Right cardiac atrium (tissue), 5 donors: ENCODE measurements around the gene FUT3. TPM values are rescaled to one million over a fixed set of nuclear protein-coding genes. Genes with fewer than 3 reads are reported as not detected.

ENCODE experiments used
- ATAC-seq, 2 donors: fragments of 200-7000 bp; cut with Tn5 transposase; one replicate each; pipeline versions ENCODE4 v1.8.0 to v1.9.1; 2020; ENCODE audit warnings: moderate library complexity in 2 of 2, mild to moderate bottlenecking in 1 of 2
- DNase-seq, 3 donors: peaks; one replicate each; pipeline ENCODE4 v3.0.0-alpha.2; 2020
- H3K27ac ChIP-seq: one replicate; pipeline ENCODE4 v1.5.1; 2013; ENCODE audit warnings: mild to moderate bottlenecking, low read length, control low read depth, moderate library complexity
- H3K27me3 ChIP-seq: one replicate; pipeline ENCODE4 v1.6.1; 2013; ENCODE audit not compliant: control insufficient read depth, insufficient read depth
- H3K4me1 ChIP-seq: one replicate; pipeline ENCODE4 v1.6.1; 2013; ENCODE audit warnings: low read length; ENCODE audit not compliant: control insufficient read depth, insufficient read depth
- H3K4me3 ChIP-seq: one replicate; pipeline ENCODE4 v1.5.1; 2013; ENCODE audit warnings: low read length, control low read depth
- H3K9me3 ChIP-seq: one replicate; pipeline ENCODE4 v1.6.1; 2013; ENCODE audit warnings: low read length; ENCODE audit not compliant: control insufficient read depth
- WGBS: extraction: QIAGEN DNeasy Blood & Tissue Kit; methylation state at CpG from one replicate; pipeline ENCODE4 v1.1.7; 2013; 5-methylcytosine and 5-hydroxymethylcytosine counted together
- intact Hi-C, 4 donors: fragments of 100-400 bp; cut with DNase I; formaldehyde crosslinking; loops; one replicate each; pipeline versions ENCODE4 v1.11.0 to v1.14.0; 2022 to 2023
- polyA plus RNA-seq: library from polyadenylated mRNA; stranded (reverse); fragments of 200-250 nt; gene quantifications from one replicate; pipeline ENCODE4 v1.2.3, GENCODE V29; 2013
- total RNA-seq, 4 donors: library from RNA; stranded (reverse); fragmentation: NEBNext Ultra II Directional; extraction: Animal tissue kit (Norgen Biotek cat#: 25700); gene quantifications; one replicate each; pipeline ENCODE4 v1.2.1, GENCODE V29; 2021
- donor health status: healthy with polysubstance abuse.
- donor health status: DM: no; HTN: yes; CAD: no.
- donor health status: DM: no; HTN: no; CAD: no.
- donor health status: DM: no; HTN: yes; CAD: no; lungs with severe emphysema.
- donor health status: DM: yes; HTN: yes; CAD: no.

FUT3 gene
- total and polyA plus RNA-seq, 5 donors: not detected

DNA sequence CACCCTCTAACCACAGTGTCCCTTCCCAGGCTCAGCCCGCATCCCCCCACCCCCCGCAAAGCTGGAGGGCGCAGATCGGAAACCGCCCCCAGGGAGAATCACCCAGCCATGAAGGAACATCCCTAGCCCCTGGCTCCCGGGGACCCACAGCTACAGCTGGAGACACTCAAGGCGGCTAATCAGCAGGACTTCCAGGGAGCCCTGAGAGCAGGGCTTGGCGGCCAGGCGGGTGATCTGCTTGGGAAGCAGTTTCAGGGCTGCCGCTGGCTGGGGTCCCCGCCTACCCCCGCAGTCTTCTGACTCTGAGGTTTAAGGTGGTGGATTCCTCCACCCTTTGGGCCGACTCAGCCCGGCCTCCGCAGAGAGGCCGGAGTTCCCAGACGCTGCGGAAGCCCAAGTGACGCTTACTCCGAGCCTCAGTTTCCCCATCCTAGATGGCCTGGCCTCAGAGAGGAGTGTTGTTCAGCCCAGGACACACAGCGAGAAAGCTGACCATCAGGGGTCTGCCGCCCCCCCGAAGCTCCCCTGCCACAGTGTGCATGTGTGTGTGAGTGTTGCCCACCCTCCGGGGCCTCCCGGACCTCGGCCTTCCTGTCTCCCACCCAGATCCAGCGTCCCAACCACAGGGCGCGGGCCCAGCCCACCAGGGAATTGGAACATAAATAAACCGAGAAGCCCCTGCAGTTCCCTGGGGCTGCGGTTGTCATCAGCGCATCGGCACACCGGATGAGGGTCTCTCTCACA is 21.5 kb downstream of the FUT3 start:
- peaks cover 2% of the 10 kb centered on the region for H3K4me1 ChIP-seq
- H3K4me3 ChIP-seq: no peak overlapping the region
- H3K9me3 ChIP-seq: no peaks in the 10 kb centered on the region
- H3K27ac ChIP-seq: no peak overlapping the region
- H3K27me3 ChIP-seq: no peaks in the 10 kb centered on the region
- DNase-seq (no peak), ATAC-seq (no peak)
- WGBS: 50% methylated on average over 34 of the region's 34 CpGs
- intact Hi-C loops: loop anchor here in 2 of 4 donors (10.0 kb wide), 1 partner anchor 55 kb away; no protein-coding TSS in a partner anchor

DNA sequence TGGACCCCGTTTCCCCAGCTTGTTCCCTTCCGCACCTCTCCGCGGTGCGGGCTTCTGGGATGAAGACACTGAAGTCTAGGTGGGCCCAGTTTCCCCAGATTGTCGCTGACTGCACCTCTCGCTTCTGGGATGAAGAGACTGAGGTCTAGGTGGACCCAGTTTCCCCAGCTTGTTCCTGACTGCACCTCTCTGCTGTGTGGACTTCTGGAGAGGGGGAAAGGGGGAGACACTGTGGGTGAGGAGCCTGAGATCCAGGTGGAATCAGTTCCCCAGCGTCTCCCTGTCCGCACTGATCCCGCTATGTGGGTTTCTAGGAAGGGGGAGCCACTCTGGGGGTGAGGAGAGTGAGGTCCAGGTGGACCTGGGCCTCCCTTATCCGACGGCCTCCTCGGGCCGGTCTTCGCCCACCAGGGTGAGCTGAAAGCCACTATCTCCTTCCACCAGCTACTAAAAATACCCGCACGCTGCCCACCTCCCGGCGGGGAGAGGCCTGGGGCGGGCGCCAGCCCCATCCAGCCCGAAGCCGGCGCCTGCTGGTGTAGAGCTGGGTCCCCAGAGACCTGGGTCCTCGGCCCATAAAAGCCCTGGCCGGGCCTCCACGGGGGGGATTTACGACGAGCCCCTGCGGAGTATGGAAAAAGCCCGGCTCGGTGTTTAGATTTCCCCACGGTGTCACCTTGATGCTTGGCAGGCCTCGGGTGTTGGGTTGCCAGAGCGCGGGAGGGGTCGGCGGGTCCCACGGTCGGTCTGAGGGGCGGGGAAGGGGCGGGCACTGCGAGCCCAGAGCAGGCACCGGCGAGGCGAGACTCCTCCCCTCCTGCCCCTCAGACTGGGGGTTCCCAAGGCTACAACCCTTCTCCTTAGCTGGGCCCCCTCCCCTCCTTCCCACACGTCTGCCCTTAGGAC is 22.3 kb downstream of the FUT3 start:
- no peaks in the 10 kb centered on the region for H3K9me3 ChIP-seq
- 2% methylated on average over 47 of the region's 47 CpGs for WGBS
- peak overlapping the region; percentile 6 for H3K4me3 ChIP-seq
- peak overlapping the region; percentile 42 for H3K27ac ChIP-seq
- H3K4me1 ChIP-seq: peaks cover 2% of the 10 kb centered on the region
- H3K27me3 ChIP-seq: no peaks in the 10 kb centered on the region
- intact Hi-C loops: loop anchor here in 2 of 4 donors (10.0 kb wide), 1 partner anchor 56 kb away; no protein-coding TSS in a partner anchor
- DNase-seq: peak in 2 of 3 donors; percentile 77 to 84
- ATAC-seq: peak; percentile 34 to 40

DNA sequence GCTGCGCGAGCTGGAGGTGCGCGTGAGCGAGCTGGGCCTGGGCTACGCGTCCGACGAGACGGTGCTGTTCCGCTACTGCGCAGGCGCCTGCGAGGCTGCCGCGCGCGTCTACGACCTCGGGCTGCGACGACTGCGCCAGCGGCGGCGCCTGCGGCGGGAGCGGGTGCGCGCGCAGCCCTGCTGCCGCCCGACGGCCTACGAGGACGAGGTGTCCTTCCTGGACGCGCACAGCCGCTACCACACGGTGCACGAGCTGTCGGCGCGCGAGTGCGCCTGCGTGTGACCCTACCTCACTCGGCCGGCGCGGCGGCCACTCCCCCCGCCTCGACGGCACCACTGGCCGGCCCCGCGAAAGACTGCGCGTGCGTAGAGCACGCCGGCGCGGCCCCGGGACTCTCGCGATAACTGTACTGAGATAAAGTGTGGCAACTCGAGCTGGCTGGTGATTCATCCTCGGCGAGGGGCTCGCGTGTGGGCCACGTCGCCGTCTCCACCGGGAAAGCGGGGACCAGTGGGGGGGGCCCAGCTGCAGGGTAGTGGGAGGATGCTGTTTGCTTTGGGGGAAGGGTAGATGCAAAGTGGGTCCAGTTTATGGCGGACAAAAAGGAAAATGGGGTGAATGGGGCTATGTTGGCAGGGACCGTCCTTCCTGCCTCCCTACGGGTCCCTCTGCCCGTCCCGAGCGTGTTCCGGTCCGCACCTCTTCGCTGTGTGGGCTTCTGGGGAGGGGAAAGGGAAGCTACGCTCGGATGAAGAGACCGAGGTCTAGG is 23.2 kb downstream of the FUT3 start:
- DNase-seq (peak; percentile 90 to 96 (median 95)), ATAC-seq (peak; percentile 80 to 83)
- no peaks in the 10 kb centered on the region for H3K9me3 ChIP-seq
- peaks cover 2% of the 10 kb centered on the region for H3K4me1 ChIP-seq
- H3K27ac ChIP-seq: peak overlapping the region; percentile 42
- H3K4me3 ChIP-seq: peak overlapping the region; percentile 24
- H3K27me3 ChIP-seq: no peaks in the 10 kb centered on the region
- intact Hi-C loops: loop anchor here in 2 of 4 donors (10.0 kb wide), 1 partner anchor 57 kb away; no protein-coding TSS in a partner anchor
- WGBS: 2% methylated on average over 91 of the region's 91 CpGs

DNA sequence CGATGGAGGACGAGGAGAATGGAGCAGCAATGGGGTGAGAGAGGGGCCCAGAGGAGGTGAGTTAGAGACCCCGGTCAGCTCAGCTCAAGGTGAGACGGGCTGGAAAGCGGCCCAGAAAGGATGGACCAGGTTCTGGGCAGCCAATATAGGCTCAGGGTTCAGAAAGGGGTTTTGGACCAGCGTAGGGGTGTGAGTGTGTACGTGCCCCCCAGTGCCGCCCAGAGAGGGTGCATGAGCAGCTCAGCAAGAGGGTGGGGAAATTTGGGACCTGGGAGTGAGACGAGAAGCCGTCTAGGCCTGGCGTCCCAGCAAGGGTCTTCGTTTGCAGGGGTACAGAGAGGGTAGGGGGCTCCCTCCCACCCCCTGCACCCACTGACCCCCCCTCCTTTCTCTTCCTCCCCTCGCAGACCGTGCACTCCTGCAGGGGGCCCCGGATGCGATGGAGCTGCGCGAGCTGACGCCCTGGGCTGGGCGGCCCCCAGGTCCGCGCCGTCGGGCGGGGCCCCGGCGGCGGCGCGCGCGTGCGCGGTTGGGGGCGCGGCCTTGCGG is 23.8 kb downstream of the FUT3 start:
- no peaks in the 10 kb centered on the region for H3K9me3 ChIP-seq
- H3K4me3 ChIP-seq: peak overlapping the region; percentile 24
- intact Hi-C loops: loop anchor here in 2 of 4 donors (10.0 kb wide), 1 partner anchor 57 kb away; no protein-coding TSS in a partner anchor
- H3K27me3 ChIP-seq: no peaks in the 10 kb centered on the region
- ATAC-seq (no peak), DNase-seq (no peak)
- peaks cover 2% of the 10 kb centered on the region for H3K4me1 ChIP-seq
- WGBS: 15% methylated on average over 37 of the region's 37 CpGs
- peak overlapping the region; percentile 47 for H3K27ac ChIP-seq

DNA sequence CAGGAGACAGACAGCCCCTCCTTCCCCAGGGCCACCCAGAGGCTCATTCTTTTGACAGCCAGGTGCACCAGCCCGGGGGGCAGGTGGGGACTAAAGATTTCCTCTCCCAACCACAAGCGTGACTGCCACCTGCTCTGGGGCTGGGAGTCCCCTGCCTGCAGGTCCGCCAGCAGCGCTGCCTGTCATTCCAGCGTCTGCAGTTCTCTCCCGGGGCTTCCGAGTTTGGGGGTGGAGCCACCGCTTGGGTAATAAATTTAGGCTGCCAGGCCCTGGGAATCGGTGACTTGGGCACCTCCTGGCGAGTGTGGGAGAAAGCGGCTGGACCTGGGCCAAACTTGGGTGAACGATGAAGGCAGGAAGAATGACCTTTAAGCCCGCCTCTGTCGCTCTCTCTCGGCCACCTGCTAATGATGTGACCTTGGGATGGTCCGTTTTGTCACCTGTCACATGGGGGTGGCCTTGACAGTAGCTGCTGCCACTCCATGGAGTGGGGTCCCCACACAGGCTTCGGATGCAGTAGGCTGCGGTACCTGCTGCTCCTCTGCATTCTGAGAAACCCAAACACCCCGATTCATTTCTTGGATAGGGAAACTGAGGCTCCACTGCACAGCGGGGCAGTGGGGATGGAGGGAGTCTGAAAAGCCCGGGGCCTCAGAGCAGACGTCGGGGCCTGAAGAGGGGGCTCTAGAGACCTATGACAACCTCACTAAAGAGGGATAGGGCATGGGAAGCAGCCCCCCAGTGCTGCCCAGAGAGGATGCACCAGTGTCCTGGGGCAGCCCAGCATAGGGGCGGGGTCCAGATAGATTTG is 24.5 kb downstream of the FUT3 start:
- H3K9me3 ChIP-seq: no peaks in the 10 kb centered on the region
- H3K4me1 ChIP-seq: peaks cover 2% of the 10 kb centered on the region
- H3K4me3 ChIP-seq: no peak overlapping the region
- 21% methylated on average over 24 of the region's 24 CpGs for WGBS
- ATAC-seq (no peak), DNase-seq (peak; percentile 61 to 85 (median 81))
- intact Hi-C loops: loop anchor here in 2 of 4 donors (10.0 kb wide), 1 partner anchor 58 kb away; no protein-coding TSS in a partner anchor
- H3K27me3 ChIP-seq: no peaks in the 10 kb centered on the region
- H3K27ac ChIP-seq: peak overlapping the region; percentile 47

DNA sequence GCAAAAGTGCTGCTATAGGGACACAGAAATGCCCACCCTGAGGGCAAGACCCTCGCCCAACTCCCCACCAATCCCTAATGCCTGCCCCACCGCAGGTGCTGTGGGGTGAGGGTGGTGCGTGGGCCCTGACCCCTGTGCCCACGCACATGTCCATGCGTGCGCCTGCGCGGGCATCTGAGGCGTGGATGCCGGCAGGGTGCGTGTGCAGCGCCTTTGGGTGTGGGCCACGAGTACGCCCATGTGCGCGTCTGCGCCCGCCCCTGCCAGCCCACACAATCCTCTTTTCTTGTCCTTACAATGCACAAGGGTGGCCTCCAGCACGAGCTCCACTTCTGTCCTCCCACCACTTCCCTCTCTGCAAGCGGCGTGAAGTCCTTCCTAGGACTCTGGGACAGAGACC is 26.1 kb downstream of the FUT3 start:
- ATAC-seq (no peak), DNase-seq (no peak)
- no peaks in the 10 kb centered on the region for H3K27me3 ChIP-seq
- no peaks in the 10 kb centered on the region for H3K9me3 ChIP-seq
- H3K27ac ChIP-seq: no peak overlapping the region
- WGBS: 88% methylated on average over 21 of the region's 21 CpGs
- peaks cover 2% of the 10 kb centered on the region for H3K4me1 ChIP-seq
- no peak overlapping the region for H3K4me3 ChIP-seq
- intact Hi-C loops: loop anchor here in 2 of 4 donors (10.0 kb wide), 1 partner anchor 60 kb away; no protein-coding TSS in a partner anchor

DNA sequence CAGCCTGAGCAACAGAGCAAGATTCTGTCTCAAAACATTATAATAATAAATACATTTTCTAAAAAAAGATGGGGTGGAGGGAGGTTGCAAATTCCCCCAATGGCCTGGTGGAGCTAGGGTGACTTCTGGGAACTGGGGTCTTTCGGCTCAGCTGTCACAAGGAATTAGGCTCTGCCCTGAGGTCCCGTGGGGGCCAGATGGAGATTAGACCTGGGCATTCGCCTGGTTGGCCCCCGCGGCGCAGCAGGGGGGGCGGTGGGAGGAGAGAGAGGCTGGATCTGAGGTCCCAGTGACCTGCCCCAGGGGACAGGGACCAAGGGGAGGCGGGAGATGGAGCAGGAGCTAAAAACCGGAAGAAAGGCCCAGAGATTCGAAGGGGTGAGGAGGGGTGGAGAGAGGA is 26.5 kb downstream of the FUT3 start:
- Histone ChIP-seq H3K4me1 (peaks cover 2% of the 10 kb centered on the region), H3K9me3 (no peaks in the 10 kb centered on the region), H3K4me3 (no peak overlapping the region), H3K27ac (no peak overlapping the region), H3K27me3 (no peaks in the 10 kb centered on the region)
- intact Hi-C loops: loop anchor here in 2 of 4 donors (10.0 kb wide), 1 partner anchor 60 kb away; no protein-coding TSS in a partner anchor
- ATAC-seq (no peak), DNase-seq (no peak)
- 80% methylated on average over 10 of the region's 10 CpGs for WGBS

DNA sequence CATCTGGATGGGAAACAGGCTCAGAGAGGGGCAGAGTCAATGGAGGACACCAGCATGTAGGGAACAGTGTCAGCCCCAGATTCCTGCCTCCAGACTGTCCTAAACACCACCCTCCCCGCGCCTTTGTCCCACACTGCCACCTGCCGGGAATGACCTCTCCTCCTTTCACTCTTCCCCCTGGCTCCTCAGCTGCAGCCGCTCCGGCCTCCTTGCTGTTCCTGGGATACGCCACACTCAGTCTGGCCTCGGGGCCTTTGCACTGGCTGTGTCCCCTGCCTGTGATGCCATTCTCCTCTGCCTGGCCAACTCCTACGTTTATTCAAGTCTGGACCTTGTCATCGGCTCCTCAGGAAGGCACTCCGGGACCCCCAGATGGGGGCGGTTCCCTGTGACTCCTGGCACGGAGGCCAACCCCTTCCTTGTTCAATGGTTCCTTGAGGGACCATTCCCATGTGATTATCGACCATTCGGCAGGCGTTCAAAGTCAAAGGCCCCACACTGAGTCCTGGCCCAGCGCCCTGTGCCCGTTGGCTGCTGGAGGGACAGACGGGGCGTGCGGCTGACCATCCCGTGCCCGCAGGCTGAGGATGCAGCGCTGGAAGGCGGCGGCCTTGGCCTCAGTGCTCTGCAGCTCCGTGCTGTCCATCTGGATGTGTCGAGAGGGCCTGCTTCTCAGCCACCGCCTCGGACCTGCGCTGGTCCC is 27.5 kb downstream of the FUT3 start:
- DNase-seq (no peak), ATAC-seq (no peak)
- H3K4me3 ChIP-seq: no peak overlapping the region
- H3K9me3 ChIP-seq: no peaks in the 10 kb centered on the region
- H3K27me3 ChIP-seq: no peaks in the 10 kb centered on the region
- H3K4me1 ChIP-seq: peaks cover 2% of the 10 kb centered on the region
- no peak overlapping the region for H3K27ac ChIP-seq
- WGBS: 81% methylated on average over 30 of the region's 30 CpGs
- intact Hi-C loops: loop anchor here in 2 of 4 donors (10.0 kb wide), 1 partner anchor 61 kb away; no protein-coding TSS in a partner anchor

DNA sequence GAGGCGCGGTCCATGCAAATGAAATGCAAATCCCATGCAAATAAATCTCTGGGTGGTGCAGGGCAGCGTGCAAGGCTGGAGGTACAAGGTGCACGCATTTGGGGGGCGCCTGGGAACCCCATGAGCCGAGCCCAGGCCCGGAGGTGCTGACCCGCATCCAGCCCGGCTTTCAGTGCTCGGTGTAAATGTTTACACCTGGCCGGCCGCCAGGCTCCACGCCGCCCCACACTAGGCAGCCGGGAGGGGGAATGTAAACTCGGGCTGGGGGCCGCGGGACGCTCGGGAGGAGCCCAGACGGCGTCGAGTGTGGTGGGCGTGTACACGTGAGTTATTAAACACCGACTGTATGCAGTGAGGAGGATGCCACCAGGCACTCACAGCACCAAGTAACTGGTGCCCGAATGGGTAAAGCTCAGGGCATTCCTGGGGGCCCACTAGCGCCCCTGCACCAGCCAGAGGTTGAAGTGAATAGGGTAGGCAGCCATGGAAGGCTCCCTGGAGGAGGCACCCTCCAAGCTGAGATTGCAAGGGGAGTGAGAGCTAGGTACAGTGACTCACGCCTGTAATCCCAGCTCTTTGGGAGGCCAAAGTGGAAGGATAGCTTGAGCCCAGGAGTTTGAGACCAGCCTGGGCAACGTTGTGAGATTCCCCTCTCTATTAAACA is 28.9 kb downstream of the FUT3 start:
- Histone ChIP-seq H3K4me3 (no peak overlapping the region), H3K4me1 (peaks cover under 1% of the 10 kb centered on the region), H3K9me3 (no peaks in the 10 kb centered on the region), H3K27ac (no peak overlapping the region), H3K27me3 (no peaks in the 10 kb centered on the region)
- intact Hi-C loops: loop anchor here in 2 of 4 donors (10.0 kb wide), 1 partner anchor 62 kb away; no protein-coding TSS in a partner anchor
- ATAC-seq (no peak), DNase-seq (no peak)
- 45% methylated on average over 30 of the region's 30 CpGs for WGBS
